Left ventricle myocardium inferior (tissue), 1 donor: ENCODE measurements around the gene NELL1. TPM values are rescaled to one million over a fixed set of nuclear protein-coding genes. Genes with fewer than 3 reads are reported as not detected.

Source experiments
- DNase-seq: peaks from one replicate; pipeline ENCODE4 v3.0.0-alpha.2; 2020
- H3K27ac ChIP-seq: fragments of 200-600 bp; replicated peaks from 2 replicates; pipeline ENCODE4 v1.8.0; 2021
- H3K27me3 ChIP-seq: fragments of 200-600 bp; 2 replicates; pipeline ENCODE4 v1.8.0; 2021; ENCODE audit warnings: low read depth
- H3K36me3 ChIP-seq: fragments of 200-600 bp; 2 replicates; pipeline ENCODE4 v1.8.0; 2021
- H3K4me1 ChIP-seq: fragments of 200-600 bp; 2 replicates; pipeline ENCODE4 v1.8.0; 2021
- H3K4me3 ChIP-seq: fragments of 200-600 bp; 2 replicates; pipeline ENCODE4 v1.8.0; 2021; ENCODE audit warnings: mild to moderate bottlenecking, moderate library complexity
- H3K9me3 ChIP-seq: fragments of 200-600 bp; replicated peaks from 2 replicates; pipeline ENCODE4 v1.8.0; 2021
- intact Hi-C: fragments of 100-400 bp; cut with micrococcal nuclease; formaldehyde crosslinking; loops from one replicate; pipeline ENCODE4 v1.11.0; 2022
- total RNA-seq: library from RNA; stranded (reverse); fragmentation: NEBNext Ultra II Directional; extraction: Animal tissue kit (Norgen Biotek cat#: 25700); gene quantifications from one replicate; pipeline ENCODE4 v1.2.1, GENCODE V29; 2021
- TF ChIP-seq, protein P1 (sequence below): fragments of 200-600 bp; IDR thresholded peaks from 2 replicates; pipeline ENCODE4 v1.8.0; 2021; ENCODE audit warnings: antibody characterized with exemption, mild to moderate bottlenecking, borderline replicate concordance
- donor health status: DM: no; HTN: yes; CAD: no; lungs with severe emphysema.

The NELL1 gene
- total RNA-seq, 1 donor from 2014 or later = not detected

DNA sequence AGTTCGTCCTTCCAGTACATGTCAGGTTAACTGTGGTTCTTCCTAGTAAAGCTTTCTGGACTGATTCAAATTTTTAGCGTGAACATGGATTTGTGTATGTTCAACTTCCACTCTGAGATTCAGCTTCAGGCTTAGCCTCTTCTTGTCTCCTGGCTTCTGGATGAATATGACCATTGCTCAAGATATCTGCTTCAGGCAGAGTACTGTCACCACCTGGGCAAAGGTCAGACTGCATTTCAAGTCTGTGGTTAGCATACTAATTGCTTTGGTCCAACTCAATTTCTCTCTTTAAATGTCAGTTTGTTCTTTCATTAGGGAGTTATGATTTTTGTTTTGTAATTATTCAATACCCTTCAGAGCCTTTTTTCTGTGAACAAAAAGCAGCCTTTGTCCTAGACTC, 440.0 kb downstream of the NELL1 start:
- no peaks in the 10 kb centered on the region for H3K4me1 ChIP-seq
- intact Hi-C loops = no loop called here
- no peaks in the 10 kb centered on the region for H3K27me3 ChIP-seq
- no peak overlapping the region for H3K27ac ChIP-seq
- TF ChIP-seq, protein P1, sequence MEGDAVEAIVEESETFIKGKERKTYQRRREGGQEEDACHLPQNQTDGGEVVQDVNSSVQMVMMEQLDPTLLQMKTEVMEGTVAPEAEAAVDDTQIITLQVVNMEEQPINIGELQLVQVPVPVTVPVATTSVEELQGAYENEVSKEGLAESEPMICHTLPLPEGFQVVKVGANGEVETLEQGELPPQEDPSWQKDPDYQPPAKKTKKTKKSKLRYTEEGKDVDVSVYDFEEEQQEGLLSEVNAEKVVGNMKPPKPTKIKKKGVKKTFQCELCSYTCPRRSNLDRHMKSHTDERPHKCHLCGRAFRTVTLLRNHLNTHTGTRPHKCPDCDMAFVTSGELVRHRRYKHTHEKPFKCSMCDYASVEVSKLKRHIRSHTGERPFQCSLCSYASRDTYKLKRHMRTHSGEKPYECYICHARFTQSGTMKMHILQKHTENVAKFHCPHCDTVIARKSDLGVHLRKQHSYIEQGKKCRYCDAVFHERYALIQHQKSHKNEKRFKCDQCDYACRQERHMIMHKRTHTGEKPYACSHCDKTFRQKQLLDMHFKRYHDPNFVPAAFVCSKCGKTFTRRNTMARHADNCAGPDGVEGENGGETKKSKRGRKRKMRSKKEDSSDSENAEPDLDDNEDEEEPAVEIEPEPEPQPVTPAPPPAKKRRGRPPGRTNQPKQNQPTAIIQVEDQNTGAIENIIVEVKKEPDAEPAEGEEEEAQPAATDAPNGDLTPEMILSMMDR = no peak
- peaks cover 10% of the 10 kb centered on the region for H3K9me3 ChIP-seq
- DNase-seq = no peak
- no peaks in the 10 kb centered on the region for H3K36me3 ChIP-seq
- H3K4me3 ChIP-seq = no peak overlapping the region

DNA sequence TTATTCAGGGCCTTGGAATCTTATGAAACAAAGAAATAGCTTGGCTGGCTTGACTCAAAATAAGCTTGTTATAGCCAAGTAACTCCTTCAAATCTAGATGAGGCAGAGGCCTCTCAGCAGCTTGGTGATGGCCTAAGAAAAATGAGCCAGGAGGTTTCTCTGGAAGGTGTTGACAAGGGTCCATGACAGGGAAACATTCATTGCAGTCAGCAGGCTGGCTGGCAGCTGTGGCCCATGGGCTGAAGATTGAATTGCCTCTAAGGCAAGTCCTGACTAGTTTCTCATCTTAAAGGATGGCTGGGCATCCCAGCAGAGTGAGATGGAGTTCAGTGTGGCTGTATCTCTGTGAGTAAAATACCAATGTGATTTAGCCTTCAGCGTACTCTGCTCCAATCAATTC, 441.0 kb downstream of the NELL1 start:
- Histone ChIP-seq H3K36me3 (no peaks in the 10 kb centered on the region), H3K4me1 (no peaks in the 10 kb centered on the region), H3K27me3 (no peaks in the 10 kb centered on the region), H3K4me3 (no peak overlapping the region), H3K9me3 (no peaks in the 10 kb centered on the region), H3K27ac (no peak overlapping the region)
- intact Hi-C loops = no loop called here
- TF ChIP-seq, protein P1 = no peak
- no peak for DNase-seq

DNA sequence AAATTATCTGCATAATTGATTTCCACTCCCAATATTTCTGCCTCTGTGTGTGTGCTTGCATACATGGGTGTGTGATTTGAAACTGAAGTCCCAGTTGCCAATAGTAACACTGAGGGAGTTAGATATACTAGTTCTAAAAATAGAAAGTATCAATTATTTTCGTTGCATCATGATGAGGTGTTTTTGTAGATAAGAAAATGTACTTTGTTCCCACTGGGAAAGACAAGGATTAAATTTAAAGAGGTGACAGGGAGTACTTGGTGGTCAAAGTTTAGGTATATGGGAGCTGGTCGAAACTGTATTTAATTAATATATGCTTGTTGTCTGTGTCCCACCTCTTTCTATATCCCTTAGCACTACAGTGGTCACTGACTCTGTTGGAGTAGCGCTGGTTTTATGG, 444.5 kb downstream of the NELL1 start:
- no peaks in the 10 kb centered on the region for H3K27me3 ChIP-seq
- H3K27ac ChIP-seq = no peak overlapping the region
- no peak for DNase-seq
- intact Hi-C loops = no loop called here
- no peak overlapping the region for H3K4me3 ChIP-seq
- H3K36me3 ChIP-seq = no peaks in the 10 kb centered on the region
- TF ChIP-seq, protein P1 = no peak
- H3K9me3 ChIP-seq = no peaks in the 10 kb centered on the region
- no peaks in the 10 kb centered on the region for H3K4me1 ChIP-seq

DNA sequence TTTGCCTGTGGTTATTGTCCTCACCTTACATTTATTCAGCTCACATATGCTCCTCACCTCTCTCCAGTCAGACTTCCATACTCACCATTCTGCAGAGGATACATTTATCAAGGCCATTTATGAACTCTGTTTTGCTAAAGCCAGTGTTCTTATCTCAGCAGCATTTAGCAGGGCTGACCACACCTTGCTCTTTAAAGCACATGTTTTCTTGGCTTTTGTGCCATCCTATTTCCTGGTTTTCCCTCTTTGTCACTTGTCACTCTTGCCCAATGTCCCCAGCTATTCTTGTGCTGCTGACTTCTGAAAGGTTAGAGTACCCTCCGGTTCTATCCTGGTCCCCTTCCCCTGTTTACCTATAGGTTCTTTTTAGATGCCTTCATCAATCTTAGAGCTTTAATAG, 446.6 kb downstream of the NELL1 start:
- intact Hi-C loops = no loop called here
- Histone ChIP-seq H3K27ac (no peak overlapping the region), H3K4me1 (no peaks in the 10 kb centered on the region), H3K27me3 (no peaks in the 10 kb centered on the region), H3K36me3 (no peaks in the 10 kb centered on the region), H3K9me3 (no peaks in the 10 kb centered on the region), H3K4me3 (no peak overlapping the region)
- DNase-seq = no peak
- TF ChIP-seq, protein P1 = no peak

DNA sequence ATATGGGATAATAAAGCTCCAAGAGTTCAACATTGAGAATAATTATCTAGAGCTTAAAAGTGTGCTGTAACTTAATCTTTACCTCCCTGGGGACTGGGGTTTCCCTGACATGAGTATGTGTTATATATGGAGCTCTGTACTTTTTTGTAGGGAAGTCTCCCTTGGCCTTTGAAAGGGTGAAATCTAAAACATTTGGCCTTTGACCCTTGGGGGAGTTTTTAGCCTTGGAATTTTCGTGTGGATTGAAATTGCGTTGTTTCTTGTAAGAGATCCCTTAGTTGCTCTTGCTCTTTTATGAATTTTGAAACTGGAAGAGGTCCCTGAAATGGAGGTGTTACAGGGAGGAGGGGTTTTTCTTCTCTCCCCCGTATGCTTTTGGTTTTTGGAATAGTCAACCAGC, 450.0 kb downstream of the NELL1 start:
- intact Hi-C loops = no loop called here
- H3K27me3 ChIP-seq = no peaks in the 10 kb centered on the region
- no peaks in the 10 kb centered on the region for H3K36me3 ChIP-seq
- H3K4me1 ChIP-seq = no peaks in the 10 kb centered on the region
- no peak for DNase-seq
- H3K27ac ChIP-seq = no peak overlapping the region
- H3K4me3 ChIP-seq = no peak overlapping the region
- no peaks in the 10 kb centered on the region for H3K9me3 ChIP-seq
- TF ChIP-seq, protein P1 = no peak

DNA sequence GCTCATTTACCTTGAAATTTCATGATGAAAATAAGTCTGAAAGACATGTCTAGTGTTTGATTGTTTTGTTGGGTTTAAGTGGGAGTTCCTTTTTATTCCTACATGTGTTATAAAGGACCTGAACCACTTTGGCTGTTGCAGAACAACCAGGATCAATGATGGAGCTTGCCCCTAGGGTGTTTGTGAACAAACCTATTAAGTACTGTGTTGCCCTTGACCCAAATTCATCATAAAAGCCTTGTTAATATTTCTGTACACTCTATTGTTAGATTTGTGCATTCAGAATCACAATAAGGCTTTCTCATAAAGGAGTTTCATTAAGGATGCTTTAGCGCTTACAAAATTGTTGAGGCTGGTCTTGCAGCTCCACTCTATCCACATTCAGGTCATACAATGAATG, 452.6 kb downstream of the NELL1 start:
- intact Hi-C loops = no loop called here
- Histone ChIP-seq H3K4me1 (no peaks in the 10 kb centered on the region), H3K36me3 (no peaks in the 10 kb centered on the region), H3K27ac (no peak overlapping the region), H3K9me3 (no peaks in the 10 kb centered on the region), H3K4me3 (no peak overlapping the region), H3K27me3 (no peaks in the 10 kb centered on the region)
- DNase-seq = no peak
- TF ChIP-seq, protein P1 = no peak
